Measurements from ENCODE around the gene TNFAIP8.

Gene TNFAIP8

DNA sequence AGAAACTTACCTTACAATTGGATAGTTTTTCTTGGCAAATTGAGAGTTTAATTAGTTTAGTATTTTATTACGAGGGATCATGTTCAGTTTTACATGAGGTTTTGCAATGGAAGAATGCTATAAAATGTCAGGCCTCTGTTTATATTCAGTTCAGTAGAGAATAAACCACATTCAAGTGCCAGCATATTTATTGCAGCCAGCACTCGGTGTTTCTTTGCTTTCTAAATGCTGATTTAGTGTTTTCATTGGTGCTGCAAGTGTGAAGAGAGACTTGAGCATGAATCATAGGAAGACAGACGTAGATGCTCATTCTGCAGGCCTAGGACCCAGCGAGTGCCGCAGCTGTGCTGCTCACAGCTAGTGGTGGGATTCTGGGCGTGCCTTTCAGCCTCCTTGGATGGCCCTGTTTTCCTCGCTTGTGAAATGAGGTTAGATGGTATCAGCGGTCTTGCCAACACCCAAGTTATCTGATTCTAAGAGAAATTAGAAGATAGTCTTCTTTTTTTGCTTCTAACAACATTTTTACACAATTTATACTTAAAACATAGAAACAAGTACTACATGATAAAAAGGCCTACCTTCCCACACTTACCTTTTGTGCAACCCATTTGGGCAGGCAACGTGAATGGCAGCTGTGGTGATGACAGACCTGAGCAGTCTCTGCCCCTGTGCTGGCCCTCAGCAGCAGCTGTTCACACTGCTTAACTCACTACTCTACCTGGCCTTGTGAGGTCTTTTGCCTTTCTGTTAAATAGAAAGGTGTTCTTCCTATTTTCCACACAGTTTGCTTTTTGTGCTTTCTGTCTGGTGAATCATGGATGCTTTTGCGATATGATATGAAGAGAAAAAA lies 26.8 kb upstream of the TNFAIP8 start:
- FAIRE-seq (no peak), DNase-seq (ENCODE audit: insufficient read length, low spot score) (no peak)

GRCh38 chr5:119329666-119330065 lies 26.2 kb upstream of the TNFAIP8 start:
- no peak for DNase-seq (ENCODE audit: insufficient read length, low spot score)
- no peak for FAIRE-seq

- no peak for FAIRE-seq
- DNase-seq (ENCODE audit: insufficient read length, low spot score) = no peak
These were observed 25.2 kb upstream of the TNFAIP8 start for GRCh38 chr5:119330367-119331183.

- DNase-seq (ENCODE audit: insufficient read length, low spot score) = no peak
- no peak for FAIRE-seq
These were observed 24.2 kb upstream of the TNFAIP8 start for GRCh38 chr5:119331566-119332095.

DNA sequence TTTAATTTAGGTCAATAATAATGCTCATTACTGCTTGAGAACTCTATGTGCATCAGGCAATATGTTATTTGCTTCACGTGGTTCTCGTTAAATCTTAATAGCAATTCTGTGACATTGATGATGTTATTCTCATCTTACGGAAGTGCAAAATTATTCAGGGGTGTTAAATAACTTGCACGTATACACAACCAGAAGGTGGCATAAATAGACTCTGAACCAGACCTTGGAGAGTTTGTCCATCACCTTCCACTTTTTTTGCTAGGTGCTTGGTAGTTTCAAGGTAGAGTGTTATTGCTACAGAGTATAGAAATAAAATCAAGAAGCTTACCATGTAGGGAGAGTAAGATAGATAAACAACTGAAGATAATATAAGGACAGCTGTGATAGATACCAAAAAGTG lies 23.6 kb upstream of the TNFAIP8 start:
- FAIRE-seq = no peak
- DNase-seq (ENCODE audit: insufficient read length, low spot score) = no peak

DNA sequence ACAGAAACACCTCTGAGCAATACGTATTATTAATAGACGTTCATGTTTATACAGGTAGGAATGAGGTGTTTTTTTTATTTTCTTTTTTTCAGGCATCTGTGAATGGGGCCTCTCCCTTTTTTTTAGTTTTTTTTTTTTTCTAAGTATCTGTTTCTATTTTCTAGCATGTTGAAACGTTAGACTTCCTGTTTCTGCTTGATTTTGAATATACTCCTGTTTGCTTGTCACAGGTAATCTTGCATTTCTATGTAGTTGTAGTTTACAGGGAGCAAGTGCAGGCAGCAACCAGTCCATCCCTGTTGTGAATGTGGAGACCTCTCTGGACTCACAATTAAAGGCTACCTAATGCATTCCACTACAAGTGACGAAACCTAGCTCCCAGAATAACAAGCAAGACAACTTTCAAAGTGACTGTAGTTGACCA lies 22.8 kb upstream of the TNFAIP8 start:
- FAIRE-seq = no peak
- no peak for DNase-seq (ENCODE audit: insufficient read length, low spot score)

DNA sequence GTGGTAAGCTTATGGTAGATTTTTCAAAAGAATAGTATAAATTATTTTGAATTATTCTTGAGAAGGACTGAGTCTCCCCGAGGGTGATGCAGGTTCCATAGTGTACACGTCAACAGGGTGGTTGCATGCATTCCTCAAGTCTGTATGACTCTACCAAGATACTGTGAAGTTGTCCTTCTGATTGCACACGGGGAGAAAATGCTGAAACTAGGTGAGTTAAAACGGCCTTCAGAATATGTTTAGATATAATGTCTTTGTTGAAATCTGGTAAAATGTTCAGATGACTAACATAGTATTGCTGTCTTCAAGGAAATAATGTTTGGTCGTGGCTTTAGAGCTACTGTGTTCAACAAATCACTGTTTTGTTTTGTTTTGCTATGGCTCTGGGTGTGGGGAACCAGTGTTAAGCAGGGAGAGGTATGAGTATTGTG lies 22.4 kb upstream of the TNFAIP8 start:
- DNase-seq (ENCODE audit: insufficient read length, low spot score) (no peak), FAIRE-seq (no peak)

GRCh38 chr5:119335261-119335677 lies 20.6 kb upstream of the TNFAIP8 start:
- FAIRE-seq (no peak), DNase-seq (ENCODE audit: insufficient read length, low spot score) (no peak)

GRCh38 chr5:119336262-119336661 lies 19.6 kb upstream of the TNFAIP8 start:
- no peak for FAIRE-seq

DNA sequence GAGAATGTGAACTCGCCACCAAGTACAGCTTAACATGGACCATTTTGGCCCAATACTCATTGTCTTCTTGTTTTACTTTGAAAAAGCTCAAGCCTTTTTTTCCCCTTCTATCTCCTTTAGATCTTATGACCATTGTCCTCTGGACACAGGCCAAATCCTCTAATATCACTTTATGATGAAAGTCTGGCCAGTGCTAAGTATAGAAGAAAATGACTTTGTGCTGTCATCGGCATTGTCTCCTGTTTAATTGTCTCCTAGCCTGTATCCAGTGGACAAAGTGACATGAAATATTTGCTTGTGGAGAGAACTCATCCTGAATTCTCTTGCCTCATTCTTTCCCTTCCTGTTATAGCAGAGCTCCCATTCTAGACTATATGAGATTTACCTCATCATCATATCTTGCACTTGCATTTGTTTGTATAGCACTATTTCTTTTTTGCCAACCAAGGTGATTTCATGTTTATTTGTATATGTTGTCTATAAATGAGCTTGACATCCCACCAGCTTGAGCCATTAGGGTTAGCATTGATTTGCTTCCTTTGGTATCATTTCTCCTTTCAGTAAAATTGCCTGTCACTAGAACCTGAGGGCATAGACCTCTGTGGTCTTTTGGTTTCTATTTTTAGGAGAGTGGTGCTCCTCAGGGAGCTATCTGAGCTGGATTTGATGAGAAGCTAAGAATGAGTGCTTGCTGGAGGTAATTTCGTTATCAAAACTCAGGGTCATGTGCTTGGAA lies 18.8 kb upstream of the TNFAIP8 start:
- DNase-seq (ENCODE audit: insufficient read length, low spot score) (no peak), FAIRE-seq (no peak)

More at GRCh38 chr5:119336262-119336661, 19.6 kb upstream of the TNFAIP8 start:
- no peak for DNase-seq (ENCODE audit: insufficient read length, low spot score)

DNA sequence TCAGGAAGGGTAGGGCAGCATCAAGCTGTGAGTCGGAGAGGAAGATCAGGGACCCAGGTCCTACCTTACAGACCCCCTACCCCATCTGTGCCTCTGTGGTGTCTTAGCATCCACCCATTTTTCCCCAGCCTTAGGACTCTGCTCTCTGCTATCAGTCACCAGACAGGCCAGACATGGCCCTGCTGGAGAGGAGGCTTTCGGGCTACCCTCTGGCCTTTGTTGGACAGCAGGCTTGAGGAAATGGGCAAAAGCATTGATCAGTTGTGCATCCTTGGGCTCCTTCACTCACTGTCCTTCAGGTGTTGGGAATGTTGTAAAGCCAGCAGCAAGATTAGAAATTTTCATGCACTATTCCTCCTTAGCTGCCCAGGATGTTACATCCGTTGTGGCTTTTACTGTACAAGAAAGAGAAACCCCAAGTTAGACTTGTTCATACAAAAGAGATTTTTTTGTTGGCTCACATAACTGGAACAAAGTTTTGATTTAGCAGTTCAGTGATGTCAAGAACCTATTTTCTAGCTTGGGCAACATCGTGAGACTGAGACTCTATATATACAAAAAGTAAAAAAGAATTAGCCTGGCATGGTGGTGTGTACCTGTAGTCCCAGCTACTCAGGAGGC lies 17.4 kb upstream of the TNFAIP8 start:
- FAIRE-seq (no peak), DNase-seq (ENCODE audit: insufficient read length, low spot score) (no peak)

GRCh38 chr5:119339344-119339743 lies 16.5 kb upstream of the TNFAIP8 start:
- FAIRE-seq (no peak), DNase-seq (ENCODE audit: insufficient read length, low spot score) (no peak)

- no peak for FAIRE-seq
- no peak for DNase-seq (ENCODE audit: insufficient read length, low spot score)
These were observed 15.9 kb upstream of the TNFAIP8 start for GRCh38 chr5:119339965-119340364.

DNA sequence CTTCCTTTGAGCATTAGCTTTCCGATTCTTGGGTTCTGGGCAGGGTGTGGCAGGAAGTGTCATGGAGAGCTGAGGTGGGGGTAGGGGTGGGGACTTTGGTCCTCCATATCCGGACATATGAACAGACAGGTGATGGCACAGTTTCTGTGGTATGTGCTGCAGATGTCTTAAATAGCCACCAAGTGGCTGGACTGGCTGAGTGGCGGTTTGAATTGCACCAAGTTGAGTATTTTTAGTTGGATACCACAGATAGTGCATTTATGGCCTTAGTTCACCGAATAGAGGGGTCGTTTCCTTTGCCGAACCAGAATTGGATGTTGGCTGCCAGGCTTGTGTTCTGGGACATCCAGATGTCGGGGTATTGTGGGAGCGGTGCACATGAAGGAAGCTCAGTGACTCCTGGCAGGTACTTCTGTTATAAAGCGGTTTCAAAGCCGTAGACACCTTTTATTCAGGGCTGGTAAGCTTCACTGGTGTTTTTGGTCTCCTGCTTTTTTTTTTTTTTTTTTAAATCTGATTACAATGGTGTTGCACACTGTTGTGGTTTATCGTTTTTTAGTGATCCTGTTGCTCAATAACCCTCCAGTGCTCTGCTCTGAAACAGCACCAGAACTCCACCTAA lies 15.1 kb upstream of the TNFAIP8 start:
- DNase-seq (ENCODE audit: insufficient read length, low spot score) = no peak
- no peak for FAIRE-seq

GRCh38 chr5:119341452-119342349 lies 14.1 kb upstream of the TNFAIP8 start:
- FAIRE-seq (no peak), DNase-seq (ENCODE audit: insufficient read length, low spot score) (no peak)

DNA sequence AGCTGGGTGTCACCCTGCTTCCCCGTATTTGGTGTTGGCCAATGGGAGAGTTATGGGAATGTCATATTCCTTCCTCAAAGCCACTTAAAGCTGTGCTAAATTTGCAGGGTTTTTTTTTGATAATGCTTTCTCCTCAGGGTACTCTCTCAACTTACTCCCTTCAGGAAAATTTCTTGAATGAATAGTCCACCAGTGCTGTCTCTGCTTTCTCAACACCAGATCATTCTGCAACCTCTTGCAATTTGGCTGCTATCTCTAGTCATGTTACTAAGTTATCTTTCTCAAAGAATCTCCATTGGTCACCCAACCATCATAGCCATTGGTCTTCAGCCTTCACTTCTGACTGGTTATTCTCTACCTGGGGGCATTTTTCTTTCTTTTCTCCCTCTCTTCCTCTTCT lies 13.4 kb upstream of the TNFAIP8 start:
- DNase-seq (ENCODE audit: insufficient read length, low spot score) (no peak), FAIRE-seq (no peak)

DNA sequence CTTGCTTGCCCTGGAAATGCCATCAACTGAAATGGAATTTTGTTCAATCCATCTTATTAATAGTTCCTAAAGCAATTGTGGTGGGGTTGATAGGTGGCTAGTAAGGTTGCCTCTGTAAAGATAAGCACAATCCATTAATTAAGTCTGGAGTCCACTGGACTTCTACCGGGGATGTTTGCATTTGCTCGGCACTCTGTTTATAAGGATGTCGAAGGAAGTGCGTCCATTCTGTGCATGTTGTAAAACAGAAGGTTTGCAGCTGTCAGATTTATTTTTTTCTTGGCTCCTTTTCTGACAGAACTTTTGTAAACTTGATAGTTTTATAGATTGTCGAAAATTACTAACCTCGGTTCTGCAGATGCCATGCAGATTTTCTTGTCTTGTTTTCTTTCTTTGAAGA lies 12.8 kb upstream of the TNFAIP8 start:
- DNase-seq (ENCODE audit: insufficient read length, low spot score) (no peak), FAIRE-seq (no peak)

DNA sequence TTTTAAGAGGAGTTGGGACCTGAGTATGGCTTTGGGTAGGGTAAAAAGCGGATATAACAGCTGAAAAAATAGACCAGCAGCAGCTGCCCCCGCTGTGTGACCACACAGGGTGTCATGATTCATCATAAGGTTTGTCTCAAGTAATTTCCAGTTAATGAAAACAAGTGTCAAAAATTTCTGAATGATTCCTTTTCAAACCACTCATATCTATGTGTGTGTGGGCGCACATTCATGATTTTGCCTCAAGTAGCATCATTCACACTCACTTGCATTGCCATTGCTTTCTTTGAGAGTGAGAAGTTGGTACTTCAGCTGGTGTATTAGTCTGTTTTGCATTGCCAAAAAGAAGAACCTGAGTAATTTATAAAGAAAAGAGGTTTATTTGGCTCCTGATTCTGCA lies 12.1 kb upstream of the TNFAIP8 start:
- FAIRE-seq = no peak
- no peak for DNase-seq (ENCODE audit: insufficient read length, low spot score)

DNA sequence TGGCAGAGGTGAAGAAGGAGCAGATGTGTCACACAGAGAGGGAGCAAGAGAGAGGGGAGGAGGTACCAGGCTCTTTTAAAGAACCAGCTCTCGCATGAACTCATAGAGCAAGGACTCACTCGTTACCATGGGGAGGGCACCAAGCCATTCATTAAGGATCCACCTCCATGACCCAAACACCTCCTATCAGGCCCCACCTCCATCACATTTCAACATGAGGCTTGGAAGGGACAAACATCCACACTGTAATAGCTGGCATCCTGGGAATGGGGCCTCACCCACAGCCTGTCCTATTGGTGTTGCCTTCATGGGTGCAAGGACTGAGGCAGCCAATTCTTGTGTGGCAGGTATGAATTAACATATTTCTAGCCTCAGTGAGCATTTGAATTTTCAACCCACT lies 11.6 kb upstream of the TNFAIP8 start:
- no peak for DNase-seq (ENCODE audit: insufficient read length, low spot score)
- no peak for FAIRE-seq
